Measurements from ENCODE around the gene PRRX2. TPM values are rescaled to one million over a fixed set of nuclear protein-coding genes. Genes with fewer than 3 reads are reported as not detected.

Gene PRRX2
- total and polyA plus RNA-seq, 9 of the 15 experiments (the other 6 are each of a cell fraction or from before 2014, with no cell fraction given) = 0.21 TPM; not detected in 8

DNA sequence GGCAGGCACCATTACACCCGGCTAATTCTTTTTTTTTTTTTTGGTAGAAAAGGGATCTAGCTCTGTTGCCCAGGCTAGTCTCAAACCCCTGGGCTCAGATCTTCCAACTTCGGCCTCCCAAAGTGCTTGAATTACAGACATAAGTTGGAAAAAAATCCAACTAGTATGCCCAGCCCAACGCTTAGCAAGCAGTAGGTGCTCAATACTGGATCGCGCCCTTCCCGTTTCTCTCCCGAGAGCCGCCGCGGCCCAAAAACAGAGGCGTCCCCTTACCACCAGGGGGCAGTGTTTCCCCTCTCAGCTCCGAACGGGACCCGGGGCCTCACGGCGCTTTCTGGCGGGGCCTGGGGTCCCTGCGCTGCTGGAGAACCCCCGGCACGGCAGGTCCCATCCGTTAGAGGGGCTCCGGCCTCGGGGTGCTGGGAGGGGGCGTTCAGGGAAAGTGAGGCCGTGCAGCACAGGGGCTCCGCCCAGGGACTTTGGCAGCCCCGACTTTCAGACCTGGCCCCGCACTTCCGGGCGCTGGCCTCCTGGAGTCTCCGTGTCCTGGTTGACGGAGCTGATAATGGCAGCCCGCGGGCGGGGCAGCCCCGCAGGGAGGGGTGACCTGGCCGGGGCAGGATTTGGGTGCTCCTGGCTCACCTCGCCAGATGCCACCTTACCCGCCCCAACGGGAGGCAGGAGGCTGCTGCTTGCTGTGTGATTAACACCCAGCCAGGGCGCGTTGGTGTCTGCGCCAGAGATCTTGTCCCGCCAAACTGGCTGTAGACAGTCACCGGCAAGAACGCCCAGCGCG lies 72.2 kb downstream of the PRRX2 start (continued):
- TF ChIP-seq, protein P1, sequence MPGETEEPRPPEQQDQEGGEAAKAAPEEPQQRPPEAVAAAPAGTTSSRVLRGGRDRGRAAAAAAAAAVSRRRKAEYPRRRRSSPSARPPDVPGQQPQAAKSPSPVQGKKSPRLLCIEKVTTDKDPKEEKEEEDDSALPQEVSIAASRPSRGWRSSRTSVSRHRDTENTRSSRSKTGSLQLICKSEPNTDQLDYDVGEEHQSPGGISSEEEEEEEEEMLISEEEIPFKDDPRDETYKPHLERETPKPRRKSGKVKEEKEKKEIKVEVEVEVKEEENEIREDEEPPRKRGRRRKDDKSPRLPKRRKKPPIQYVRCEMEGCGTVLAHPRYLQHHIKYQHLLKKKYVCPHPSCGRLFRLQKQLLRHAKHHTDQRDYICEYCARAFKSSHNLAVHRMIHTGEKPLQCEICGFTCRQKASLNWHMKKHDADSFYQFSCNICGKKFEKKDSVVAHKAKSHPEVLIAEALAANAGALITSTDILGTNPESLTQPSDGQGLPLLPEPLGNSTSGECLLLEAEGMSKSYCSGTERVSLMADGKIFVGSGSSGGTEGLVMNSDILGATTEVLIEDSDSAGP (CRISPR knock-in tag; IDR thresholded peaks at IDR 0.05) = peak; percentile 60; the same call in 1 of the 2 replicates
- TF ChIP-seq DMBX1 (CRISPR knock-in tag; IDR thresholded peaks at IDR 0.05; ENCODE audit: borderline replicate concordance) = 0 out of 2 replicates have a peak, but pooled peaks have one; percentile 45
- TF ChIP-seq, protein P2, sequence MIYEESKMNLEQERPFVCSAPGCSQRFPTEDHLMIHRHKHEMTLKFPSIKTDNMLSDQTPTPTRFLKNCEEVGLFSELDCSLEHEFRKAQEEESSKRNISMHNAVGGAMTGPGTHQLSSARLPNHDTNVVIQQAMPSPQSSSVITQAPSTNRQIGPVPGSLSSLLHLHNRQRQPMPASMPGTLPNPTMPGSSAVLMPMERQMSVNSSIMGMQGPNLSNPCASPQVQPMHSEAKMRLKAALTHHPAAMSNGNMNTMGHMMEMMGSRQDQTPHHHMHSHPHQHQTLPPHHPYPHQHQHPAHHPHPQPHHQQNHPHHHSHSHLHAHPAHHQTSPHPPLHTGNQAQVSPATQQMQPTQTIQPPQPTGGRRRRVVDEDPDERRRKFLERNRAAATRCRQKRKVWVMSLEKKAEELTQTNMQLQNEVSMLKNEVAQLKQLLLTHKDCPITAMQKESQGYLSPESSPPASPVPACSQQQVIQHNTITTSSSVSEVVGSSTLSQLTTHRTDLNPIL (CRISPR knock-in tag; IDR thresholded peaks at IDR 0.05) = no peak
- no peak for TF ChIP-seq RBM25 (IDR thresholded peaks at IDR 0.05; ENCODE audit: low read depth, low read length, severe bottlenecking)
- TF ChIP-seq, protein P3, sequence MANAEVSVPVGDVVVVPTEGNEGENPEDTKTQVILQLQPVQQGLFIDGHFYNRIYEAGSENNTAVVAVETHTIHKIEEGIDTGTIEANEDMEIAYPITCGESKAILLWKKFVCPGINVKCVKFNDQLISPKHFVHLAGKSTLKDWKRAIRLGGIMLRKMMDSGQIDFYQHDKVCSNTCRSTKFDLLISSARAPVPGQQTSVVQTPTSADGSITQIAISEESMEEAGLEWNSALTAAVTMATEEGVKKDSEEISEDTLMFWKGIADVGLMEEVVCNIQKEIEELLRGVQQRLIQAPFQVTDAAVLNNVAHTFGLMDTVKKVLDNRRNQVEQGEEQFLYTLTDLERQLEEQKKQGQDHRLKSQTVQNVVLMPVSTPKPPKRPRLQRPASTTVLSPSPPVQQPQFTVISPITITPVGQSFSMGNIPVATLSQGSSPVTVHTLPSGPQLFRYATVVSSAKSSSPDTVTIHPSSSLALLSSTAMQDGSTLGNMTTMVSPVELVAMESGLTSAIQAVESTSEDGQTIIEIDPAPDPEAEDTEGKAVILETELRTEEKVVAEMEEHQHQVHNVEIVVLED (CRISPR knock-in tag; IDR thresholded peaks at IDR 0.05) = no peak
- TF ChIP-seq, protein P4, sequence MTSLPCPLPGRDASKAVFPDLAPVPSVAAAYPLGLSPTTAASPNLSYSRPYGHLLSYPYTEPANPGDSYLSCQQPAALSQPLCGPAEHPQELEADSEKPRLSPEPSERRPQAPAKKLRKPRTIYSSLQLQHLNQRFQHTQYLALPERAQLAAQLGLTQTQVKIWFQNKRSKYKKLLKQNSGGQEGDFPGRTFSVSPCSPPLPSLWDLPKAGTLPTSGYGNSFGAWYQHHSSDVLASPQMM (CRISPR knock-in tag; IDR thresholded peaks at IDR 0.05) = no peak
- 0 out of 2 replicates have a peak, but pooled peaks have one; percentile 1 for TF ChIP-seq MAFF (IDR thresholded peaks at IDR 0.05; ENCODE audit: low read length)
- peak; percentile 87 for TF ChIP-seq GABPB1 (CRISPR knock-in tag; IDR thresholded peaks at IDR 0.05)
- TF ChIP-seq, protein P5, sequence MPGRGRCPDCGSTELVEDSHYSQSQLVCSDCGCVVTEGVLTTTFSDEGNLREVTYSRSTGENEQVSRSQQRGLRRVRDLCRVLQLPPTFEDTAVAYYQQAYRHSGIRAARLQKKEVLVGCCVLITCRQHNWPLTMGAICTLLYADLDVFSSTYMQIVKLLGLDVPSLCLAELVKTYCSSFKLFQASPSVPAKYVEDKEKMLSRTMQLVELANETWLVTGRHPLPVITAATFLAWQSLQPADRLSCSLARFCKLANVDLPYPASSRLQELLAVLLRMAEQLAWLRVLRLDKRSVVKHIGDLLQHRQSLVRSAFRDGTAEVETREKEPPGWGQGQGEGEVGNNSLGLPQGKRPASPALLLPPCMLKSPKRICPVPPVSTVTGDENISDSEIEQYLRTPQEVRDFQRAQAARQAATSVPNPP (IDR thresholded peaks at IDR 0.05; ENCODE audit: borderline replicate concordance, insufficient read depth, insufficient read length) = no peak
- TF ChIP-seq TCFL5 (CRISPR knock-in tag; conservative IDR thresholded peaks at IDR 0.05) = no peak
- no peak for TF ChIP-seq STAT5A (IDR thresholded peaks at IDR 0.05; ENCODE audit: borderline replicate concordance, low read length)
- no peak for TF ChIP-seq FUS (optimal IDR thresholded peaks at IDR 0.05; ENCODE audit: low read depth, low read length)
- peak; percentile 44; the same call in 1 of the 2 replicates for TF ChIP-seq ZKSCAN1 (IDR thresholded peaks at IDR 0.05; ENCODE audit: low read depth, low read length)
- no peak for TF ChIP-seq COPS2 (conservative IDR thresholded peaks at IDR 0.05)
- TF ChIP-seq RBBP5 (IDR thresholded peaks at IDR 0.05; ENCODE audit: borderline replicate concordance, insufficient read depth, low read length, poor library complexity, severe bottlenecking) = peak; percentile 60
- no peak for TF ChIP-seq POLR3G (IDR thresholded peaks at IDR 0.05; ENCODE audit: extremely low read depth, insufficient read length, insufficient replicate concordance)

Measured in K562 (cell line).